HEK293 (cell line): Measurements from ENCODE around the gene CEP170B.

ENCODE experiments used
- BCL11A ChIP-seq: fragments of 450-650 bp; formaldehyde crosslinking; IDR thresholded peaks from 2 replicates; pipeline ENCODE4 v1.5.1; 2016; ENCODE audit warnings: low read depth, missing biosample characterization, missing genetic modification characterization
- BCL11B ChIP-seq: fragments of 450-650 bp; formaldehyde crosslinking; IDR thresholded peaks from 2 replicates; pipeline ENCODE4 v1.5.1; 2016; ENCODE audit warnings: low read depth, missing biosample characterization, missing genetic modification characterization
- GLI4 ChIP-seq: fragments of 450-650 bp; formaldehyde crosslinking; IDR thresholded peaks from 2 replicates; pipeline ENCODE4 v1.5.1; 2016; ENCODE audit warnings: missing biosample characterization, missing genetic modification characterization
- GLIS2 ChIP-seq: fragments of 450-650 bp; formaldehyde crosslinking; IDR thresholded peaks from 2 replicates; pipeline ENCODE4 v1.5.1; 2016; ENCODE audit warnings: missing biosample characterization, missing genetic modification characterization
- IKZF3 ChIP-seq: fragments of 450-650 bp; IDR thresholded peaks from 2 replicates; pipeline ENCODE4 v1.5.0; 2018; ENCODE audit warnings: missing biosample characterization, mild to moderate bottlenecking, missing genetic modification characterization, moderate library complexity
- PATZ1 ChIP-seq: fragments of 450-650 bp; formaldehyde crosslinking; IDR thresholded peaks from 2 replicates; pipeline ENCODE4 v1.5.1; 2016; ENCODE audit warnings: missing biosample characterization, missing genetic modification characterization
- PRDM1 ChIP-seq: fragments of 450-650 bp; formaldehyde crosslinking; IDR thresholded peaks from 2 replicates; pipeline ENCODE4; 2016; ENCODE audit warnings: missing biosample characterization, missing genetic modification characterization
- SALL2 ChIP-seq: fragments of 450-650 bp; formaldehyde crosslinking; IDR thresholded peaks from 2 replicates; pipeline ENCODE4 v1.5.0; 2017; ENCODE audit warnings: missing biosample characterization, mild to moderate bottlenecking, missing genetic modification characterization, borderline replicate concordance
- SP7 ChIP-seq: fragments of 450-650 bp; formaldehyde crosslinking; IDR thresholded peaks from 2 replicates; pipeline ENCODE4 v1.5.1; 2016; ENCODE audit warnings: missing biosample characterization, missing genetic modification characterization
- TCF7L2 ChIP-seq: IDR thresholded peaks from 2 replicates; pipeline ENCODE4 v1.6.1; 2011; ENCODE audit warnings: low read depth, mild to moderate bottlenecking, inconsistent platforms, low read length, moderate library complexity, borderline replicate concordance
- YY2 ChIP-seq: fragments of 450-650 bp; formaldehyde crosslinking; IDR thresholded peaks from 2 replicates; pipeline ENCODE4 v1.5.1; 2016; ENCODE audit warnings: missing biosample characterization, missing genetic modification characterization
- ZBTB1 ChIP-seq: fragments of 450-650 bp; formaldehyde crosslinking; IDR thresholded peaks from 2 replicates; pipeline ENCODE4 v1.5.1; 2016; ENCODE audit warnings: missing biosample characterization, missing genetic modification characterization
- ZBTB17 ChIP-seq: fragments of 450-650 bp; formaldehyde crosslinking; IDR thresholded peaks from 2 replicates; pipeline ENCODE4 v1.5.1; 2016; ENCODE audit warnings: missing biosample characterization, missing genetic modification characterization
- ZBTB20 ChIP-seq: fragments of 450-650 bp; formaldehyde crosslinking; IDR thresholded peaks from 2 replicates; pipeline ENCODE4 v1.5.1; 2016; ENCODE audit warnings: missing biosample characterization, missing genetic modification characterization
- ZFHX2 ChIP-seq: fragments of 450-650 bp; formaldehyde crosslinking; conservative IDR thresholded peaks from 2 replicates; pipeline ENCODE4 v1.5.1; 2016; ENCODE audit warnings: missing biosample characterization, missing genetic modification characterization
- ZFP69B ChIP-seq: fragments of 450-650 bp; formaldehyde crosslinking; IDR thresholded peaks from 2 replicates; pipeline ENCODE4 v1.5.1; 2016; ENCODE audit warnings: missing biosample characterization, missing genetic modification characterization
- ZNF169 ChIP-seq: fragments of 450-650 bp; formaldehyde crosslinking; IDR thresholded peaks from 2 replicates; pipeline ENCODE4 v1.5.1; 2016; ENCODE audit warnings: missing biosample characterization, missing genetic modification characterization
- ZNF202 ChIP-seq: fragments of 450-650 bp; formaldehyde crosslinking; IDR thresholded peaks from 2 replicates; pipeline ENCODE4 v1.5.1; 2016; ENCODE audit warnings: missing biosample characterization, missing genetic modification characterization, borderline replicate concordance
- ZNF302 ChIP-seq: fragments of 450-650 bp; formaldehyde crosslinking; IDR thresholded peaks from 2 replicates; pipeline ENCODE4 v1.5.1; 2016; ENCODE audit warnings: missing biosample characterization, missing genetic modification characterization, low read depth
- ZNF311 ChIP-seq: fragments of 450-650 bp; formaldehyde crosslinking; IDR thresholded peaks from 2 replicates; pipeline ENCODE4 v1.5.1; 2017; ENCODE audit warnings: missing biosample characterization, missing genetic modification characterization, borderline replicate concordance
- ZNF324 ChIP-seq: fragments of 450-650 bp; formaldehyde crosslinking; IDR thresholded peaks from 2 replicates; pipeline ENCODE4 v1.5.1; 2016; ENCODE audit warnings: missing biosample characterization, missing genetic modification characterization
- ZNF398 ChIP-seq: fragments of 450-650 bp; formaldehyde crosslinking; IDR thresholded peaks from 2 replicates; pipeline ENCODE4 v1.5.1; 2017; ENCODE audit warnings: missing biosample characterization, missing genetic modification characterization
- ZNF433 ChIP-seq: fragments of 450-650 bp; formaldehyde crosslinking; IDR thresholded peaks from 2 replicates; pipeline ENCODE4 v1.5.1; 2016; ENCODE audit warnings: missing biosample characterization, missing genetic modification characterization, low read depth
- ZNF521 ChIP-seq: fragments of 450-650 bp; formaldehyde crosslinking; IDR thresholded peaks from 2 replicates; pipeline ENCODE4 v1.5.1; 2017; ENCODE audit warnings: missing biosample characterization, mild to moderate bottlenecking, missing genetic modification characterization
- ZNF530 ChIP-seq: fragments of 450-650 bp; formaldehyde crosslinking; IDR thresholded peaks from 2 replicates; pipeline ENCODE4 v1.5.1; 2016; ENCODE audit warnings: low read depth, missing biosample characterization, missing genetic modification characterization
- ZNF544 ChIP-seq: fragments of 450-650 bp; formaldehyde crosslinking; IDR thresholded peaks from 2 replicates; pipeline ENCODE4 v1.5.0; 2017; ENCODE audit warnings: missing biosample characterization, missing genetic modification characterization
- ZNF555 ChIP-seq: fragments of 450-650 bp; formaldehyde crosslinking; conservative IDR thresholded peaks from 2 replicates; pipeline ENCODE4 v1.5.1; 2017; ENCODE audit warnings: missing biosample characterization, mild to moderate bottlenecking, missing genetic modification characterization, inconsistent platforms
- ZNF560 ChIP-seq: fragments of 450-650 bp; formaldehyde crosslinking; IDR thresholded peaks from 2 replicates; pipeline ENCODE4 v1.5.1; 2017; ENCODE audit warnings: missing biosample characterization, missing genetic modification characterization, borderline replicate concordance
- ZNF624 ChIP-seq: fragments of 450-650 bp; formaldehyde crosslinking; IDR thresholded peaks from 2 replicates; pipeline ENCODE4 v1.5.1; 2017; ENCODE audit warnings: missing biosample characterization, missing genetic modification characterization
- ZNF660 ChIP-seq: fragments of 450-650 bp; IDR thresholded peaks from 2 replicates; pipeline ENCODE4 v1.5.1; 2018; ENCODE audit warnings: missing biosample characterization, mild to moderate bottlenecking, missing genetic modification characterization
- ZNF692 ChIP-seq: fragments of 450-650 bp; formaldehyde crosslinking; IDR thresholded peaks from 2 replicates; pipeline ENCODE4 v1.5.1; 2016; ENCODE audit warnings: missing biosample characterization, missing genetic modification characterization
- ZNF776 ChIP-seq: fragments of 450-650 bp; formaldehyde crosslinking; IDR thresholded peaks from 2 replicates; pipeline ENCODE4 v1.5.0; 2017; ENCODE audit warnings: missing biosample characterization, missing genetic modification characterization, borderline replicate concordance
- TF ChIP-seq, protein P1 (sequence below): fragments of 450-650 bp; IDR thresholded peaks from 2 replicates; pipeline ENCODE4 v1.5.1; 2018; ENCODE audit warnings: missing biosample characterization, missing genetic modification characterization

The CEP170B gene

GRCh38 chr14:104865631-104866441, 768 bp downstream of the CEP170B start (continued):
- TF ChIP-seq ZNF169 (tag by site-specific recombination) (no peak), BCL11B (peak; percentile 75; the same call in 1 of the 2 replicates), ZNF560 (tag by site-specific recombination) (no peak), ZNF324 (peak; percentile 53; the same call in 1 of the 2 replicates), ZBTB1 (tag by site-specific recombination) (0 out of 2 replicates have a peak, but pooled peaks have one; percentile 57), ZNF624 (tag by site-specific recombination) (no peak), ZNF398 (tag by site-specific recombination) (peak; percentile 96), PATZ1 (tag by site-specific recombination) (peak; percentile 90), SP7 (tag by site-specific recombination) (peak; percentile 66; the same call in 1 of the 2 replicates), ZNF302 (tag by site-specific recombination) (no peak), ZNF660 (tag by site-specific recombination) (no peak), ZNF692 (tag by site-specific recombination) (peak; percentile 58; the same call in 1 of the 2 replicates), ZFHX2 (tag by site-specific recombination) (peak; percentile 96), YY2 (peak; percentile 60), ZNF530 (tag by site-specific recombination) (no peak), ZNF776 (tag by site-specific recombination) (no peak), ZFP69B (tag by site-specific recombination) (peak; percentile 38; the same call in 1 of the 2 replicates), ZNF555 (no peak), ZNF544 (tag by site-specific recombination) (no peak), ZBTB17 (peak; percentile 71), GLIS2 (tag by site-specific recombination) (peak; percentile 93), ZNF202 (tag by site-specific recombination) (no peak), ZNF311 (tag by site-specific recombination) (no peak), ZNF521 (tag by site-specific recombination) (no peak), BCL11A (peak; percentile 69; the same call in 1 of the 2 replicates), ZBTB20 (peak; percentile 90), IKZF3 (tag by site-specific recombination) (0 out of 2 replicates have a peak, but pooled peaks have one; percentile 29), ZNF433 (no peak), PRDM1 (tag by site-specific recombination) (no peak), SALL2 (tag by site-specific recombination) (no peak), TCF7L2 (no peak), GLI4 (tag by site-specific recombination) (no peak)
- TF ChIP-seq, protein P1, sequence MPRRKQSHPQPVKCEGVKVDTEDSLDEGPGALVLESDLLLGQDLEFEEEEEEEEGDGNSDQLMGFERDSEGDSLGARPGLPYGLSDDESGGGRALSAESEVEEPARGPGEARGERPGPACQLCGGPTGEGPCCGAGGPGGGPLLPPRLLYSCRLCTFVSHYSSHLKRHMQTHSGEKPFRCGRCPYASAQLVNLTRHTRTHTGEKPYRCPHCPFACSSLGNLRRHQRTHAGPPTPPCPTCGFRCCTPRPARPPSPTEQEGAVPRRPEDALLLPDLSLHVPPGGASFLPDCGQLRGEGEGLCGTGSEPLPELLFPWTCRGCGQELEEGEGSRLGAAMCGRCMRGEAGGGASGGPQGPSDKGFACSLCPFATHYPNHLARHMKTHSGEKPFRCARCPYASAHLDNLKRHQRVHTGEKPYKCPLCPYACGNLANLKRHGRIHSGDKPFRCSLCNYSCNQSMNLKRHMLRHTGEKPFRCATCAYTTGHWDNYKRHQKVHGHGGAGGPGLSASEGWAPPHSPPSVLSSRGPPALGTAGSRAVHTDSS (tag by site-specific recombination), result no peak
